Measurements from ENCODE around the gene BARD1. TPM values are rescaled to one million over a fixed set of nuclear protein-coding genes. Genes with fewer than 3 reads are reported as not detected.

Gene BARD1
- total RNA-seq = 10 to 100 TPM in 3 of 5 donors, 1 to 10 TPM in 2; 6.7 to 12.1 (median 11.1) TPM
- 10.6 TPM for total RNA-seq (2013)
- 6.8 to 30.8 (median 13.1) reads per million in 29 experiments for total RNA-seq

- peak within 1 kb of the TSS; percentile 89 to 90 for H3K4me3 ChIP-seq (ENCODE audit: control insufficient read depth in 1 of 2, extremely low read depth in 1 of 2, low read length in 1 of 2)
- H3K36me3 Mint-ChIP-seq = no peaks in the 10 kb centered on the region
- peak within 1 kb of the TSS; percentile 87 to 98 (median 91) for H3K4me3 Mint-ChIP-seq
- peak within 1 kb of the TSS; percentile 71 to 78 for H3K27ac Mint-ChIP-seq
- ChIA-PET POLR2A (interaction anchor here (0.5 to 1.3 kb wide), 5 partner anchors 9 to 1657 kb away, joined by 3 to 14 read pairs (median 3); no protein-coding TSS in a partner anchor), CTCF (interaction anchor here in 1 of 2 donors (1.2 to 1.8 kb wide), 2 partner anchors 22 to 1525 kb away, joined by 3 to 5 read pairs; partner anchors contain the start of gene SPAG16)
- peak within 1 kb of the TSS; percentile 70 for H3K27ac ChIP-seq (ENCODE audit: low read length)
- peaks cover 33 to 45% (median 37%) of the 10 kb centered on the region in 3 donors for H3K4me1 Mint-ChIP-seq
- no peaks in the 10 kb centered on the region for H3K36me3 ChIP-seq (ENCODE audit: control insufficient read depth in 2 of 2, extremely low read depth in 1 of 2, insufficient read depth in 1 of 2, low read length in 1 of 2)
- H3K27me3 ChIP-seq (replicated peaks in 1 of 2; ENCODE audit: control insufficient read depth in 2 of 2, extremely low read depth in 1 of 2, insufficient read depth in 2 of 2, low read length in 1 of 2) = no peaks in the 10 kb centered on the region
- no peaks in the 10 kb centered on the region for H3K9me3 ChIP-seq
- H3K27me3 Mint-ChIP-seq = no peaks in the 10 kb centered on the region
- peak; percentile 47 to 53 (median 50) for ATAC-seq (replicated peaks in 1 of 4)
- DNase-seq = peak in 33 of 35 experiments; percentile 22 to 70 (median 45)
- WGBS (ENCODE audit: insufficient coverage) = under 1% methylated on average over 68 of the region's 76 CpGs
- peaks cover 8 to 17% of the 10 kb centered on the region in 2 experiments for H3K4me1 ChIP-seq (ENCODE audit: control insufficient read depth in 1 of 2, extremely low read depth in 1 of 2, insufficient read depth in 2 of 2, low read length in 2 of 2)
- no peaks in the 10 kb centered on the region for H3K9me3 Mint-ChIP-seq
Observed at GRCh38 chr2:214808981-214809750, at the start of gene BARD1. Gene BARD1 (minus strand): TSS chr2:214809683. CDS start chr2:214809569, 114 bp downstream.

GRCh38 chr2:214856137-214856536 is 46.7 kb upstream of the BARD1 start:
- H3K4me3 Mint-ChIP-seq = no peak overlapping the region
- Histone ChIP-seq H3K27ac (ENCODE audit: low read length) (no peak overlapping the region), H3K4me3 (ENCODE audit: control insufficient read depth in 1 of 2, extremely low read depth in 1 of 2, low read length in 1 of 2) (no peak overlapping the region), H3K4me1 (ENCODE audit: control insufficient read depth in 1 of 2, extremely low read depth in 1 of 2, insufficient read depth in 2 of 2, low read length in 2 of 2) (no peaks in the 10 kb centered on the region), H3K36me3 (ENCODE audit: control insufficient read depth in 2 of 2, extremely low read depth in 1 of 2, insufficient read depth in 1 of 2, low read length in 1 of 2) (no peaks in the 10 kb centered on the region), H3K27me3 (replicated peaks in 1 of 2; ENCODE audit: control insufficient read depth in 2 of 2, extremely low read depth in 1 of 2, insufficient read depth in 2 of 2, low read length in 1 of 2) (no peaks in the 10 kb centered on the region), H3K9me3 (no peaks in the 10 kb centered on the region)
- no peaks in the 10 kb centered on the region for H3K4me1 Mint-ChIP-seq
- POLR2A ChIA-PET = no interaction called here
- H3K36me3 Mint-ChIP-seq = no peaks in the 10 kb centered on the region
- no peak for ATAC-seq (replicated peaks in 1 of 4)
- CTCF ChIA-PET = no interaction called here
- no peak for DNase-seq
- H3K27me3 Mint-ChIP-seq = peaks cover 0 to 5% of the 10 kb centered on the region in 2 donors
- no peak overlapping the region for H3K27ac Mint-ChIP-seq
- no CpG with 5 or more reads among the region's 3 CpGs for WGBS (ENCODE audit: insufficient coverage)
- H3K9me3 Mint-ChIP-seq = no peaks in the 10 kb centered on the region

- no peak for ATAC-seq (replicated peaks in 1 of 4)
- DNase-seq = no peak
- Mint-ChIP-seq H3K4me1 (no peaks in the 10 kb centered on the region), H3K36me3 (no peaks in the 10 kb centered on the region), H3K9me3 (no peaks in the 10 kb centered on the region), H3K4me3 (no peak overlapping the region), H3K27me3 (peaks cover 3 to 5% of the 10 kb centered on the region in 2 donors), H3K27ac (no peak overlapping the region)
- ChIA-PET POLR2A (no interaction called here), CTCF (no interaction called here)
- no peak overlapping the region for H3K27ac ChIP-seq (ENCODE audit: low read length)
- WGBS (ENCODE audit: insufficient coverage) = no CpG with 5 or more reads among the region's 2 CpGs
- no peak overlapping the region for H3K4me3 ChIP-seq (ENCODE audit: control insufficient read depth in 1 of 2, extremely low read depth in 1 of 2, low read length in 1 of 2)
- no peaks in the 10 kb centered on the region for H3K4me1 ChIP-seq (ENCODE audit: control insufficient read depth in 1 of 2, extremely low read depth in 1 of 2, insufficient read depth in 2 of 2, low read length in 2 of 2)
- no peaks in the 10 kb centered on the region for H3K9me3 ChIP-seq
- H3K27me3 ChIP-seq (replicated peaks in 1 of 2; ENCODE audit: control insufficient read depth in 2 of 2, extremely low read depth in 1 of 2, insufficient read depth in 2 of 2, low read length in 1 of 2) = no peaks in the 10 kb centered on the region
- H3K36me3 ChIP-seq (ENCODE audit: control insufficient read depth in 2 of 2, extremely low read depth in 1 of 2, insufficient read depth in 1 of 2, low read length in 1 of 2) = no peaks in the 10 kb centered on the region
Observed at GRCh38 chr2:214853906-214854305, 44.4 kb upstream of the BARD1 start.

- H3K4me1 Mint-ChIP-seq = no peaks in the 10 kb centered on the region
- Histone ChIP-seq H3K4me1 (ENCODE audit: control insufficient read depth in 1 of 2, extremely low read depth in 1 of 2, insufficient read depth in 2 of 2, low read length in 2 of 2) (no peaks in the 10 kb centered on the region), H3K27me3 (replicated peaks in 1 of 2; ENCODE audit: control insufficient read depth in 2 of 2, extremely low read depth in 1 of 2, insufficient read depth in 2 of 2, low read length in 1 of 2) (no peaks in the 10 kb centered on the region), H3K27ac (ENCODE audit: low read length) (no peak overlapping the region), H3K36me3 (ENCODE audit: control insufficient read depth in 2 of 2, extremely low read depth in 1 of 2, insufficient read depth in 1 of 2, low read length in 1 of 2) (no peaks in the 10 kb centered on the region), H3K4me3 (ENCODE audit: control insufficient read depth in 1 of 2, extremely low read depth in 1 of 2, low read length in 1 of 2) (no peak overlapping the region), H3K9me3 (no peaks in the 10 kb centered on the region)
- WGBS (ENCODE audit: insufficient coverage) = no CpG with 5 or more reads among the region's 2 CpGs
- no peak for DNase-seq
- no peak overlapping the region for H3K27ac Mint-ChIP-seq
- H3K36me3 Mint-ChIP-seq = no peaks in the 10 kb centered on the region
- ChIA-PET CTCF (no interaction called here), POLR2A (no interaction called here)
- no peak for ATAC-seq (replicated peaks in 1 of 4)
- H3K9me3 Mint-ChIP-seq = no peaks in the 10 kb centered on the region
- no peak overlapping the region for H3K4me3 Mint-ChIP-seq
- peaks cover 0 to 5% of the 10 kb centered on the region in 2 donors for H3K27me3 Mint-ChIP-seq
Observed at GRCh38 chr2:214843823-214844222, 34.3 kb upstream of the BARD1 start.

GRCh38 chr2:214839464-214839863 is 30.0 kb upstream of the BARD1 start:
- Histone ChIP-seq H3K27me3 (replicated peaks in 1 of 2; ENCODE audit: control insufficient read depth in 2 of 2, extremely low read depth in 1 of 2, insufficient read depth in 2 of 2, low read length in 1 of 2) (no peaks in the 10 kb centered on the region), H3K27ac (ENCODE audit: low read length) (no peak overlapping the region), H3K4me3 (ENCODE audit: control insufficient read depth in 1 of 2, extremely low read depth in 1 of 2, low read length in 1 of 2) (no peak overlapping the region), H3K9me3 (no peaks in the 10 kb centered on the region), H3K4me1 (ENCODE audit: control insufficient read depth in 1 of 2, extremely low read depth in 1 of 2, insufficient read depth in 2 of 2, low read length in 2 of 2) (no peaks in the 10 kb centered on the region), H3K36me3 (ENCODE audit: control insufficient read depth in 2 of 2, extremely low read depth in 1 of 2, insufficient read depth in 1 of 2, low read length in 1 of 2) (no peaks in the 10 kb centered on the region)
- no peaks in the 10 kb centered on the region for H3K9me3 Mint-ChIP-seq
- CTCF ChIA-PET = no interaction called here
- no peak overlapping the region for H3K4me3 Mint-ChIP-seq
- H3K36me3 Mint-ChIP-seq = no peaks in the 10 kb centered on the region
- 63% methylated on average over 1 of the region's 2 CpGs for WGBS (ENCODE audit: insufficient coverage)
- no peaks in the 10 kb centered on the region for H3K27me3 Mint-ChIP-seq
- no peak overlapping the region for H3K27ac Mint-ChIP-seq
- ATAC-seq (replicated peaks in 1 of 4) = no peak
- no peak for DNase-seq
- H3K4me1 Mint-ChIP-seq = no peaks in the 10 kb centered on the region
- POLR2A ChIA-PET = no interaction called here

GRCh38 chr2:214837466-214837865 is 28.0 kb upstream of the BARD1 start:
- Mint-ChIP-seq H3K4me3 (no peak overlapping the region), H3K27ac (no peak overlapping the region), H3K4me1 (no peaks in the 10 kb centered on the region), H3K9me3 (no peaks in the 10 kb centered on the region), H3K27me3 (no peaks in the 10 kb centered on the region), H3K36me3 (no peaks in the 10 kb centered on the region)
- Histone ChIP-seq H3K4me1 (ENCODE audit: control insufficient read depth in 1 of 2, extremely low read depth in 1 of 2, insufficient read depth in 2 of 2, low read length in 2 of 2) (no peaks in the 10 kb centered on the region), H3K27me3 (replicated peaks in 1 of 2; ENCODE audit: control insufficient read depth in 2 of 2, extremely low read depth in 1 of 2, insufficient read depth in 2 of 2, low read length in 1 of 2) (no peaks in the 10 kb centered on the region), H3K27ac (ENCODE audit: low read length) (no peak overlapping the region), H3K36me3 (ENCODE audit: control insufficient read depth in 2 of 2, extremely low read depth in 1 of 2, insufficient read depth in 1 of 2, low read length in 1 of 2) (no peaks in the 10 kb centered on the region), H3K4me3 (ENCODE audit: control insufficient read depth in 1 of 2, extremely low read depth in 1 of 2, low read length in 1 of 2) (no peak overlapping the region), H3K9me3 (no peaks in the 10 kb centered on the region)
- DNase-seq (no peak), ATAC-seq (replicated peaks in 1 of 4) (no peak)
- ChIA-PET POLR2A (no interaction called here), CTCF (no interaction called here)

Data from T-cell (primary cell).